Progenitor cell of endocrine pancreas (in vitro differentiated cells): ENCODE measurements around the gene RASGRP3. TPM values are rescaled to one million over a fixed set of nuclear protein-coding genes. Genes with fewer than 3 reads are reported as not detected.

Experiments used
- DNase-seq: peaks from one replicate; pipeline ENCODE4 v3.0.0; 2021; ENCODE audit warnings: low spot score; ENCODE audit not compliant: unreplicated experiment
- H3K27ac Mint-ChIP-seq: 2 replicates; pipeline ENCODE4 v1.8.0; 2021; ENCODE audit warnings: mild to moderate bottlenecking, moderate library complexity, mixed read lengths
- H3K27me3 Mint-ChIP-seq: 2 replicates; pipeline ENCODE4 v1.8.0; 2021; ENCODE audit warnings: mixed read lengths
- H3K36me3 Mint-ChIP-seq: 2 replicates; pipeline ENCODE4 v1.8.0; 2022; ENCODE audit warnings: mixed read lengths; ENCODE audit not compliant: insufficient read depth
- H3K4me1 Mint-ChIP-seq: 2 replicates; pipeline ENCODE4 v1.8.0; 2021; ENCODE audit warnings: low read depth, mixed read lengths
- H3K4me3 Mint-ChIP-seq: 2 replicates; pipeline ENCODE4 v1.8.0; 2021; ENCODE audit warnings: low read depth, mild to moderate bottlenecking, moderate library complexity, mixed read lengths
- H3K9me3 Mint-ChIP-seq: 2 replicates; pipeline ENCODE4 v1.8.0; 2021; ENCODE audit warnings: low read depth, mixed read lengths
- total RNA-seq: library from RNA; stranded (reverse); gene quantifications from 2 replicates; pipeline ENCODE4 v1.2.1, GENCODE V29; 2021
- TF ChIP-seq, protein P1 (sequence below): fragments of 200-600 bp; sonication (generic); IDR thresholded peaks from one replicate; pipeline ENCODE4 v1.5.0; 2021; ENCODE audit warnings: antibody characterized with exemption, mild to moderate bottlenecking; ENCODE audit not compliant: unreplicated experiment

RASGRP3 gene
- total RNA-seq, 1 donor from 2014 or later: not detected

GRCh38 chr2:33529771-33530481 is 53.5 kb downstream of the RASGRP3 start:
- Mint-ChIP-seq H3K4me1 (no peaks in the 10 kb centered on the region), H3K4me3 (no peak overlapping the region), H3K36me3 (no peaks in the 10 kb centered on the region), H3K27me3 (peaks cover 26% of the 10 kb centered on the region), H3K27ac (no peak overlapping the region), H3K9me3 (no peaks in the 10 kb centered on the region)
- no peak for DNase-seq
- TF ChIP-seq, protein P1, sequence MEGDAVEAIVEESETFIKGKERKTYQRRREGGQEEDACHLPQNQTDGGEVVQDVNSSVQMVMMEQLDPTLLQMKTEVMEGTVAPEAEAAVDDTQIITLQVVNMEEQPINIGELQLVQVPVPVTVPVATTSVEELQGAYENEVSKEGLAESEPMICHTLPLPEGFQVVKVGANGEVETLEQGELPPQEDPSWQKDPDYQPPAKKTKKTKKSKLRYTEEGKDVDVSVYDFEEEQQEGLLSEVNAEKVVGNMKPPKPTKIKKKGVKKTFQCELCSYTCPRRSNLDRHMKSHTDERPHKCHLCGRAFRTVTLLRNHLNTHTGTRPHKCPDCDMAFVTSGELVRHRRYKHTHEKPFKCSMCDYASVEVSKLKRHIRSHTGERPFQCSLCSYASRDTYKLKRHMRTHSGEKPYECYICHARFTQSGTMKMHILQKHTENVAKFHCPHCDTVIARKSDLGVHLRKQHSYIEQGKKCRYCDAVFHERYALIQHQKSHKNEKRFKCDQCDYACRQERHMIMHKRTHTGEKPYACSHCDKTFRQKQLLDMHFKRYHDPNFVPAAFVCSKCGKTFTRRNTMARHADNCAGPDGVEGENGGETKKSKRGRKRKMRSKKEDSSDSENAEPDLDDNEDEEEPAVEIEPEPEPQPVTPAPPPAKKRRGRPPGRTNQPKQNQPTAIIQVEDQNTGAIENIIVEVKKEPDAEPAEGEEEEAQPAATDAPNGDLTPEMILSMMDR: no peak

GRCh38 chr2:33530690-33531548 is 54.5 kb downstream of the RASGRP3 start:
- Mint-ChIP-seq H3K27ac (no peak overlapping the region), H3K4me3 (no peak overlapping the region), H3K27me3 (peaks cover 26% of the 10 kb centered on the region), H3K4me1 (no peaks in the 10 kb centered on the region), H3K9me3 (no peaks in the 10 kb centered on the region), H3K36me3 (no peaks in the 10 kb centered on the region)
- TF ChIP-seq, protein P1: no peak
- DNase-seq: no peak

DNA sequence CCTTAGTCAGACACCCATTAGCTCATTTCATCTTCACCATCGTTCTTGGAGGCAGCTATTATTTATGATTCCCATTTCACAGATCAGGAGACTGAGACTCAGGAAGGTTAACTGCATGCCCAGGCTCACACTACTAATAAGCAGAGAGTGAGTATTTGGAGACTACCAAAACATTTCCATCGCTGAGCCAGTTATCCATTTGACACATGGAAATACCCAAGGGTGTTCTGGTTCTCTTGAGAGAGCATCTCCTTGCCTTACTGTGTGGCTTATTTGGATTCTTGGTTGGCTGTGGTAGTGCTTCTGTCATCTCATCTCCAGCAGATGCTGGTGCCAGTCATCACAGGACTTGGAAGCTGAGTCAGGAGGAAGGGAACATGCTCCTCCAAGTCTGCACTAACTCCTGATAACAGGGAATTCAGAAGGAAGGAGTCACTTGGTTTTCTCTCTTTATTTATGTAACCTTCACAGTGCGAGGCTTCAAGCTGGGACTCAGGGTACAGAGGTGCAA is 55.2 kb downstream of the RASGRP3 start:
- Mint-ChIP-seq H3K27me3 (peaks cover 26% of the 10 kb centered on the region), H3K4me3 (no peak overlapping the region), H3K4me1 (no peaks in the 10 kb centered on the region), H3K36me3 (no peaks in the 10 kb centered on the region), H3K27ac (no peak overlapping the region), H3K9me3 (no peaks in the 10 kb centered on the region)
- TF ChIP-seq, protein P1: no peak
- no peak for DNase-seq

DNA sequence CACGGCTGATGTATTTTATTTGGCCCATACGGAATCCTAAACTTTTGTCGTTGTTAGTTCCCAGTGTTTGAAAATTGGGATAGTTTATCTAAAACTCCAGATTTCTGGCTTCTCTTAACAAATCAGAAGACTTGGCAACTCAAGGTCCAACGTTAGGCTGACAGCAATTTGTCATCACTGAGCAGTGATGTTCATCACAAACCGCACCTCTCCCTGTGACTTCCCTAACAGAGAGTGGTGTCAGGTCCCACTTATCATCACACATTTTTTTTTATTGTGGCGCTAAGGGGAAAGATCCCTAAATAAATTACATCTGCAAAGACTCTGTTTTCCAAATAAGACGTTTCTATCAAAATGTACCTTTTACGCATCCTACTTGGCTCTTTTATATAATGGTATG is 55.7 kb downstream of the RASGRP3 start:
- Mint-ChIP-seq H3K4me3 (no peak overlapping the region), H3K4me1 (no peaks in the 10 kb centered on the region), H3K27me3 (peaks cover 25% of the 10 kb centered on the region), H3K9me3 (no peaks in the 10 kb centered on the region), H3K36me3 (no peaks in the 10 kb centered on the region), H3K27ac (no peak overlapping the region)
- no peak for DNase-seq
- TF ChIP-seq, protein P1: no peak

GRCh38 chr2:33532966-33533365 is 56.5 kb downstream of the RASGRP3 start:
- no peak for DNase-seq
- TF ChIP-seq, protein P1: no peak
- Mint-ChIP-seq H3K9me3 (no peaks in the 10 kb centered on the region), H3K27me3 (peaks cover 18% of the 10 kb centered on the region), H3K27ac (no peak overlapping the region), H3K4me1 (no peaks in the 10 kb centered on the region), H3K4me3 (no peak overlapping the region), H3K36me3 (no peaks in the 10 kb centered on the region)
